ENCODE results near the gene LRFN5. TPM values are rescaled to one million over a fixed set of nuclear protein-coding genes. Genes with fewer than 3 reads are reported as not detected.

LRFN5 gene
- total RNA-seq, 4 donors from 2014 or later: 0.19 to 2.3 (median 0.81) TPM

DNA sequence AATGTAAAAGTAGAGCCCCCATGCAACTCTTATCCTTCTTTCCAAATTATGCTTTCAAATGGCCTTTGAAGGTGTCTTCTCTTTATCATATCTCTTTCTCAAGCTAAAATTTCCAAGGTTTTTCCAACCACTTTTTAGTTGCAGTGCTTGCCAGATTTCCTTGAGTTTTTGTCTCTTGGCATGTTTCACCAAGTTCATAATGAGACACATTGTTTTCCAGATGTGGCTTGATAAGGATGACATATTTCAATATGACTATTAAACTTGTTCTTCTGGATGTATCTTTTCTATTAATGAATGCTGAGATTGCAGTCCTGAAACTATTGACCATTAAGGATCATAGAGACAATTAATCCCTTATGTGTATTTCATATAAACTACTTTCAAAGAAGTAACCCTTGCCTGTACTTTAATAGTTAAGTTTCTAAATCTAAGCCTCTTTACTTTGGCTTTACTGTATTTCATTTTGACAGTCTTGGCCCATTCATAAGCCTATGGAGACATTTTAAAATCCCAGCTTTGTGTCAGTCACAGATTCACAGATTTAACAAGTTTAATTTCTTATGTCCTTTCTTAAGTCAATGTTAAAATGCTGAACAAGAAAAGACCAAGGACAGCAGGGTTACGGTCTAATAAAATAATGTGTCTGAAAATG is 151.5 kb downstream of the LRFN5 start:
- TF ChIP-seq, protein P1, sequence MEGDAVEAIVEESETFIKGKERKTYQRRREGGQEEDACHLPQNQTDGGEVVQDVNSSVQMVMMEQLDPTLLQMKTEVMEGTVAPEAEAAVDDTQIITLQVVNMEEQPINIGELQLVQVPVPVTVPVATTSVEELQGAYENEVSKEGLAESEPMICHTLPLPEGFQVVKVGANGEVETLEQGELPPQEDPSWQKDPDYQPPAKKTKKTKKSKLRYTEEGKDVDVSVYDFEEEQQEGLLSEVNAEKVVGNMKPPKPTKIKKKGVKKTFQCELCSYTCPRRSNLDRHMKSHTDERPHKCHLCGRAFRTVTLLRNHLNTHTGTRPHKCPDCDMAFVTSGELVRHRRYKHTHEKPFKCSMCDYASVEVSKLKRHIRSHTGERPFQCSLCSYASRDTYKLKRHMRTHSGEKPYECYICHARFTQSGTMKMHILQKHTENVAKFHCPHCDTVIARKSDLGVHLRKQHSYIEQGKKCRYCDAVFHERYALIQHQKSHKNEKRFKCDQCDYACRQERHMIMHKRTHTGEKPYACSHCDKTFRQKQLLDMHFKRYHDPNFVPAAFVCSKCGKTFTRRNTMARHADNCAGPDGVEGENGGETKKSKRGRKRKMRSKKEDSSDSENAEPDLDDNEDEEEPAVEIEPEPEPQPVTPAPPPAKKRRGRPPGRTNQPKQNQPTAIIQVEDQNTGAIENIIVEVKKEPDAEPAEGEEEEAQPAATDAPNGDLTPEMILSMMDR (IDR thresholded peaks at IDR 0.05; ENCODE audit: low read depth): no peak

DNA sequence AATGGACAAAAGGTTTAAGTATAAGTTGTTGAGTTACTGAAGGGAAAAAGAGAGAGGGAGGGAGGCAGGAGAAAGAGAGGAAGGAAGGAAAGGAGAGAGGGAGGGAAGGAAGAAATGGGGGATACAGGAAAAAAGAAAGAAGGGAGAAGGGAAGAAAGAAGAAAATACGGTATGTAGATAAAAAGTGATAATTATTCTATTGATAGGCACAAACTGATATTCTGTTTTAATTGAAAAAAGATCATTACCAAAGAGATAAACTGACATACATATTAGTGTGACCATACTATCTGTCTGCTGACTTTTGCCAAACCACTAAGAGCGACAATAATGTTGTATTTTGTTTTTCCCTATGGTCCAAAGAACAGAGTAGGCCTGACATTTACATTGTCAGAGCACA is 154.5 kb downstream of the LRFN5 start:
- TF ChIP-seq, protein P1 (IDR thresholded peaks at IDR 0.05; ENCODE audit: low read depth): no peak

DNA sequence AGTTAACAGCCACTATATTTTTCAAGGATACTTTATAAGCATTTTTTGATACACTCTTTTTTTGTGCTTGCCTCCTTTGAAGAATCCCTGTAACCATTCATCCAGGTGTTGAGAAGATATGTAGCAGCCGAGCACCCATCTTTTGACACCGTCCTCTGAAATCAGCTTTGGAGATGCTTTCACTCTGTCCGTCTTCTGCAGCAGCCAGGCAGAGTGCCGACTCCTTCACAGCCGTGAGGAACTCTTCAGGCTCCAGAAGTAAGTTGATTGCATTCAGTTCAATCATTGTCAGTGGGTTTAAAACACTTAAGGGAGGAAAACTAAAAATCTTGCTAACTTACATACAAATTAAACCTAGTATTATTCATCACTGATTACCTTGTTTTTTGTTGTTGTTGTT is 160.1 kb downstream of the LRFN5 start:
- TF ChIP-seq, protein P1 (IDR thresholded peaks at IDR 0.05; ENCODE audit: low read depth): no peak

DNA sequence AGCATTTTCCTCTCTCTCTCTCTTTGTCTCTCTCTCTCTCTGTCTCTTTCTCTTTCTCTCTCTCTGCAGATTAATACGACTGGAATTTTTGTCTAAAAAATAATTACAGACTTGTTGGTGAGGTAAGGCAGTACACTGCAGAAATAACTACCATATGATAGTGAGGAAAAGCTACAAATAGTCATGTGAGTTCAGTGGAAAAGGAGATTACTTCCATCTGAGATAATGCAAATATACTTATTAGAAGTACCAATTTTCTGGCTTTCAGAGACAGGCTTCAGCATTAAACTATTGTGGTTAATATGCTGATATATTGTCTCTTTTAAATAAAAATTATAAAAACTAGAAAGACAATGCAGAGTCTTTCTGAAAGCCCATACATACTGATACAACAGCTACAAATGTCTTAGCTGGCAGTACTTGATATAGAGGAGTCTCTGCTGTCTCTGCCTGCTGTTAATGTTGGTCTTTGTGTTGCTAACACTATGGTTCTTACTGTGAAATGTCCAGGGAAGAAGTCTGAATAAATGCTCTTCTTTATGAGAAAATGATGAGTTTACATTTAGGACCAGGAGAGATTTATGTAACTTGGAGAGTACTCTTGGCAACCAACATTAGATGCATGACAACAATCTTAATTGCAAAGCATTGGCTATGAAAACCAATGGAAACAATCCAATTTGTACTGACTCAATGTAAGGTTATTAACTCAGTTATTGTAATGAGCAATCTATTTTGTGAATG is 167.0 kb downstream of the LRFN5 start:
- TF ChIP-seq, protein P1 (IDR thresholded peaks at IDR 0.05; ENCODE audit: low read depth): no peak

DNA sequence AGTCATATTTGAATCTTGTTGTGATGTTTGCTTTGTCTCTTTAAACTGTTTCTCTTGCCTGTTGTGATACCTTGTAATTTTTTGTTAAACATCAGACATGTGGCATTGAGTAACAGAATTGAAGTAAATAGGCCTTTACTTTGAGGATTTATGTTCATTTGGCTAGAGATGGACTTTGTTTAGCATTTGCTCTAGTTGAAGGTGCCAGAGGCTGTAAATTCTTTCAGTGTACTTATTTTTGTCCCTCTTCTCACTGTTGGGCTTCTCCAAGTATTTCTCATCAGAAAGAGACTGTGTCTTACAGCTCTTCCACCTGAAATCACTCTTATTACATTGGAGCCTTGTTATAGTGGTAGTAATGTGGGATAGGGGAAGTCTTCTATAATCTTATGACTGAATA is 175.8 kb downstream of the LRFN5 start:
- TF ChIP-seq, protein P1 (IDR thresholded peaks at IDR 0.05; ENCODE audit: low read depth): no peak

DNA sequence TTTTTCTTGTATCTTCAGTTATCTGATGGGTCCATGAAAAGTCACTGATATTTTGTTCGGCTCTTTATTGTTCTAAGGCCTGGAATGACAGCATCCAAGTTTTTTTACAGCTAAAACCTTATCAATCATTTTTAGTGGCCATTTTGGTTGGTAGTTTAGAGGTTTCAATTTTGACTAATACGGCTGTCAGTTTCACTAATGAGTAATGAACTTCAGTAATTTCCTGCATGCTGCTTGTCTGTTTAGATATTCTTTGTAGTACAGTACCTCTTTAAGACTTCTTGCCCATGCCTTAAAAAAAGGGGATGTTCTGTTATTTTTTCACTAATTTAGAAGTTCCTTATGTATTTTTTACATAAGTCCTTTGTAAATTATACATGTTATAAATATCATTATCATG is 176.7 kb downstream of the LRFN5 start:
- TF ChIP-seq, protein P1 (IDR thresholded peaks at IDR 0.05; ENCODE audit: low read depth): no peak

DNA sequence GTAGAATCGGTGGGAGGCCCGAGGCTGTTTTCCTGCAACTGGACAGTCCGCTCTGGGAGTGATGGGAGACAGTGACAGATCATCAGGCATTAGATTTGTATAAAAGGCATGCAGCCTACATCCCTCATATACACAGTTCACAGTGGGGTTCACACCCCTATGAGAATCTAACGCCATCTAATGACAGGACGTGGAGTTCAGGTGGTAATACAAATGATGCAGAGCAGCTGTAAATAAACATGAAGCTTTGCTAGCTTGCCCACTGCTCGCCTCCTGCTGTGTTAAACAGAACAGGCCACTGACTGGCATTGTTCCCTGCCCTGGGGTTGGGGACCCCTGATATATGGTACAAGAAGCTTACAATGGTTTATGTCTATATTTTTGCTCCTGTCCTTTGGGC is 179.0 kb downstream of the LRFN5 start:
- TF ChIP-seq, protein P1 (IDR thresholded peaks at IDR 0.05; ENCODE audit: low read depth): no peak

Measured in subcutaneous adipose tissue (tissue), 4 donors.